GM23338 (cell line): ENCODE results near the gene XPC.
"Not testable (repeated sequence)": the region's sequence is repeated elsewhere in the genome, so short reads cannot be mapped to it uniquely, and the experiment has no call there.

Experiments used
- CREB1 ChIP-seq: fragments of 250-450 bp; sonication (Bioruptor Pico); IDR thresholded peaks from 2 replicates; pipeline ENCODE4 v1.5.0; 2020; ENCODE audit warnings: low read depth, mild to moderate bottlenecking, moderate library complexity
- EZH2 ChIP-seq: fragments of 200-600 bp; sonication (generic); IDR thresholded peaks from one replicate; pipeline ENCODE4 v1.8.0; 2017; ENCODE audit warnings: antibody characterized with exemption, mild to moderate bottlenecking, low read depth; ENCODE audit not compliant: unreplicated experiment
- EZH2phosphoT487 ChIP-seq: fragments of 200-600 bp; sonication (generic); IDR thresholded peaks from one replicate; pipeline ENCODE4 v1.8.1; 2018; ENCODE audit warnings: antibody characterized with exemption; ENCODE audit not compliant: unreplicated experiment
- JUNB ChIP-seq: IDR thresholded peaks from one replicate; pipeline ENCODE4 v1.6.1; 2016; ENCODE audit warnings: antibody characterized with exemption; ENCODE audit not compliant: unreplicated experiment
- NANOG ChIP-seq: IDR thresholded peaks from 2 replicates; pipeline ENCODE4 v1.6.1; 2016; ENCODE audit warnings: antibody characterized with exemption, borderline replicate concordance
- POLR2AphosphoS5 ChIP-seq: IDR thresholded peaks from 2 replicates; pipeline ENCODE4 v1.6.1; 2016; ENCODE audit warnings: antibody characterized with exemption, low read depth
- ZNF114 ChIP-seq: fragments of 250-450 bp; sonication (Bioruptor Pico); IDR thresholded peaks from 2 replicates; pipeline ENCODE4 v1.5.0; 2020; ENCODE audit warnings: mild to moderate bottlenecking, moderate library complexity
- ZNF331 ChIP-seq: fragments of 250-450 bp; sonication (Bioruptor Pico); IDR thresholded peaks from 2 replicates; pipeline ENCODE4 v1.5.0; 2020; ENCODE audit warnings: low read depth, mild to moderate bottlenecking, moderate library complexity
- TF ChIP-seq, protein P1 (sequence below), 2 experiments: fragments of 200-600 bp in 1 of 2; sonication (generic) in 1 of 2; conservative IDR thresholded peaks; 2 replicates each; pipeline versions ENCODE4 v1.5.1 to v1.6.1; 2016 to 2017; ENCODE audit warnings: antibody characterized with exemption in 2 of 2, low read depth in 2 of 2, mild to moderate bottlenecking in 2 of 2, moderate library complexity in 1 of 2
- TF ChIP-seq, protein P2 (sequence below): IDR thresholded peaks from one replicate; pipeline ENCODE4 v1.6.1; 2018; ENCODE audit warnings: antibody characterized with exemption; ENCODE audit not compliant: unreplicated experiment
- TF ChIP-seq, protein P3 (sequence below): fragments of 250-450 bp; sonication (Bioruptor Pico); IDR thresholded peaks from 2 replicates; pipeline ENCODE4 v1.5.0; 2020; ENCODE audit warnings: mild to moderate bottlenecking, moderate library complexity
- TF ChIP-seq, protein P4 (sequence below): IDR thresholded peaks from 2 replicates; pipeline ENCODE4 v1.6.1; 2016; ENCODE audit warnings: antibody characterized with exemption

DNA sequence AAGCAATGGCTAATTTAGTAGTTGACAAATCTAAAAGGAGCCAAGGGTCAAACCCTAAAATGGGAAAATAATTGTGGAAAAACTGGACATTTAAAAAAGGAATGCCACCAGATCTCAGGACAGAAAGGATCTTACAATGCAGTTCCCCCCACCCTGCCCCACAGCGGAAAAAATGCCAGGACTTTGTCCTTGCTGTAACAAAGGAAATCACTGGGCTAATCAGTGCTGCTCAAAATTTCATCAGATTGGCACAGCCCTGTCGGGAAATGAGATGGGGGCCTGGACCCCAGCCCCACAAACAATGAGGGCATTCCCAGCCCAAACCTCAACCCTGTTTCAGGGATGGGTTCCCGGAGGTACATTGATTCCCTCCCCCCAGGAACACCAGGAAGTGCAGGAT is 48.0 kb upstream of the XPC start:
- TF ChIP-seq, protein P1, sequence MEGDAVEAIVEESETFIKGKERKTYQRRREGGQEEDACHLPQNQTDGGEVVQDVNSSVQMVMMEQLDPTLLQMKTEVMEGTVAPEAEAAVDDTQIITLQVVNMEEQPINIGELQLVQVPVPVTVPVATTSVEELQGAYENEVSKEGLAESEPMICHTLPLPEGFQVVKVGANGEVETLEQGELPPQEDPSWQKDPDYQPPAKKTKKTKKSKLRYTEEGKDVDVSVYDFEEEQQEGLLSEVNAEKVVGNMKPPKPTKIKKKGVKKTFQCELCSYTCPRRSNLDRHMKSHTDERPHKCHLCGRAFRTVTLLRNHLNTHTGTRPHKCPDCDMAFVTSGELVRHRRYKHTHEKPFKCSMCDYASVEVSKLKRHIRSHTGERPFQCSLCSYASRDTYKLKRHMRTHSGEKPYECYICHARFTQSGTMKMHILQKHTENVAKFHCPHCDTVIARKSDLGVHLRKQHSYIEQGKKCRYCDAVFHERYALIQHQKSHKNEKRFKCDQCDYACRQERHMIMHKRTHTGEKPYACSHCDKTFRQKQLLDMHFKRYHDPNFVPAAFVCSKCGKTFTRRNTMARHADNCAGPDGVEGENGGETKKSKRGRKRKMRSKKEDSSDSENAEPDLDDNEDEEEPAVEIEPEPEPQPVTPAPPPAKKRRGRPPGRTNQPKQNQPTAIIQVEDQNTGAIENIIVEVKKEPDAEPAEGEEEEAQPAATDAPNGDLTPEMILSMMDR (conservative IDR thresholded peaks at IDR 0.05; ENCODE audit: low read depth in 2 of 2) = not testable (repeated sequence)
- TF ChIP-seq ZNF331 (CRISPR knock-in tag); EZH2; POLR2AphosphoS5; JUNB; CREB1 (CRISPR knock-in tag); EZH2phosphoT487; ZNF114 (CRISPR knock-in tag); NANOG: not testable (repeated sequence)
- TF ChIP-seq, protein P2, sequence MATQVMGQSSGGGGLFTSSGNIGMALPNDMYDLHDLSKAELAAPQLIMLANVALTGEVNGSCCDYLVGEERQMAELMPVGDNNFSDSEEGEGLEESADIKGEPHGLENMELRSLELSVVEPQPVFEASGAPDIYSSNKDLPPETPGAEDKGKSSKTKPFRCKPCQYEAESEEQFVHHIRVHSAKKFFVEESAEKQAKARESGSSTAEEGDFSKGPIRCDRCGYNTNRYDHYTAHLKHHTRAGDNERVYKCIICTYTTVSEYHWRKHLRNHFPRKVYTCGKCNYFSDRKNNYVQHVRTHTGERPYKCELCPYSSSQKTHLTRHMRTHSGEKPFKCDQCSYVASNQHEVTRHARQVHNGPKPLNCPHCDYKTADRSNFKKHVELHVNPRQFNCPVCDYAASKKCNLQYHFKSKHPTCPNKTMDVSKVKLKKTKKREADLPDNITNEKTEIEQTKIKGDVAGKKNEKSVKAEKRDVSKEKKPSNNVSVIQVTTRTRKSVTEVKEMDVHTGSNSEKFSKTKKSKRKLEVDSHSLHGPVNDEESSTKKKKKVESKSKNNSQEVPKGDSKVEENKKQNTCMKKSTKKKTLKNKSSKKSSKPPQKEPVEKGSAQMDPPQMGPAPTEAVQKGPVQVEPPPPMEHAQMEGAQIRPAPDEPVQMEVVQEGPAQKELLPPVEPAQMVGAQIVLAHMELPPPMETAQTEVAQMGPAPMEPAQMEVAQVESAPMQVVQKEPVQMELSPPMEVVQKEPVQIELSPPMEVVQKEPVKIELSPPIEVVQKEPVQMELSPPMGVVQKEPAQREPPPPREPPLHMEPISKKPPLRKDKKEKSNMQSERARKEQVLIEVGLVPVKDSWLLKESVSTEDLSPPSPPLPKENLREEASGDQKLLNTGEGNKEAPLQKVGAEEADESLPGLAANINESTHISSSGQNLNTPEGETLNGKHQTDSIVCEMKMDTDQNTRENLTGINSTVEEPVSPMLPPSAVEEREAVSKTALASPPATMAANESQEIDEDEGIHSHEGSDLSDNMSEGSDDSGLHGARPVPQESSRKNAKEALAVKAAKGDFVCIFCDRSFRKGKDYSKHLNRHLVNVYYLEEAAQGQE = not testable (repeated sequence)
- TF ChIP-seq, protein P3, sequence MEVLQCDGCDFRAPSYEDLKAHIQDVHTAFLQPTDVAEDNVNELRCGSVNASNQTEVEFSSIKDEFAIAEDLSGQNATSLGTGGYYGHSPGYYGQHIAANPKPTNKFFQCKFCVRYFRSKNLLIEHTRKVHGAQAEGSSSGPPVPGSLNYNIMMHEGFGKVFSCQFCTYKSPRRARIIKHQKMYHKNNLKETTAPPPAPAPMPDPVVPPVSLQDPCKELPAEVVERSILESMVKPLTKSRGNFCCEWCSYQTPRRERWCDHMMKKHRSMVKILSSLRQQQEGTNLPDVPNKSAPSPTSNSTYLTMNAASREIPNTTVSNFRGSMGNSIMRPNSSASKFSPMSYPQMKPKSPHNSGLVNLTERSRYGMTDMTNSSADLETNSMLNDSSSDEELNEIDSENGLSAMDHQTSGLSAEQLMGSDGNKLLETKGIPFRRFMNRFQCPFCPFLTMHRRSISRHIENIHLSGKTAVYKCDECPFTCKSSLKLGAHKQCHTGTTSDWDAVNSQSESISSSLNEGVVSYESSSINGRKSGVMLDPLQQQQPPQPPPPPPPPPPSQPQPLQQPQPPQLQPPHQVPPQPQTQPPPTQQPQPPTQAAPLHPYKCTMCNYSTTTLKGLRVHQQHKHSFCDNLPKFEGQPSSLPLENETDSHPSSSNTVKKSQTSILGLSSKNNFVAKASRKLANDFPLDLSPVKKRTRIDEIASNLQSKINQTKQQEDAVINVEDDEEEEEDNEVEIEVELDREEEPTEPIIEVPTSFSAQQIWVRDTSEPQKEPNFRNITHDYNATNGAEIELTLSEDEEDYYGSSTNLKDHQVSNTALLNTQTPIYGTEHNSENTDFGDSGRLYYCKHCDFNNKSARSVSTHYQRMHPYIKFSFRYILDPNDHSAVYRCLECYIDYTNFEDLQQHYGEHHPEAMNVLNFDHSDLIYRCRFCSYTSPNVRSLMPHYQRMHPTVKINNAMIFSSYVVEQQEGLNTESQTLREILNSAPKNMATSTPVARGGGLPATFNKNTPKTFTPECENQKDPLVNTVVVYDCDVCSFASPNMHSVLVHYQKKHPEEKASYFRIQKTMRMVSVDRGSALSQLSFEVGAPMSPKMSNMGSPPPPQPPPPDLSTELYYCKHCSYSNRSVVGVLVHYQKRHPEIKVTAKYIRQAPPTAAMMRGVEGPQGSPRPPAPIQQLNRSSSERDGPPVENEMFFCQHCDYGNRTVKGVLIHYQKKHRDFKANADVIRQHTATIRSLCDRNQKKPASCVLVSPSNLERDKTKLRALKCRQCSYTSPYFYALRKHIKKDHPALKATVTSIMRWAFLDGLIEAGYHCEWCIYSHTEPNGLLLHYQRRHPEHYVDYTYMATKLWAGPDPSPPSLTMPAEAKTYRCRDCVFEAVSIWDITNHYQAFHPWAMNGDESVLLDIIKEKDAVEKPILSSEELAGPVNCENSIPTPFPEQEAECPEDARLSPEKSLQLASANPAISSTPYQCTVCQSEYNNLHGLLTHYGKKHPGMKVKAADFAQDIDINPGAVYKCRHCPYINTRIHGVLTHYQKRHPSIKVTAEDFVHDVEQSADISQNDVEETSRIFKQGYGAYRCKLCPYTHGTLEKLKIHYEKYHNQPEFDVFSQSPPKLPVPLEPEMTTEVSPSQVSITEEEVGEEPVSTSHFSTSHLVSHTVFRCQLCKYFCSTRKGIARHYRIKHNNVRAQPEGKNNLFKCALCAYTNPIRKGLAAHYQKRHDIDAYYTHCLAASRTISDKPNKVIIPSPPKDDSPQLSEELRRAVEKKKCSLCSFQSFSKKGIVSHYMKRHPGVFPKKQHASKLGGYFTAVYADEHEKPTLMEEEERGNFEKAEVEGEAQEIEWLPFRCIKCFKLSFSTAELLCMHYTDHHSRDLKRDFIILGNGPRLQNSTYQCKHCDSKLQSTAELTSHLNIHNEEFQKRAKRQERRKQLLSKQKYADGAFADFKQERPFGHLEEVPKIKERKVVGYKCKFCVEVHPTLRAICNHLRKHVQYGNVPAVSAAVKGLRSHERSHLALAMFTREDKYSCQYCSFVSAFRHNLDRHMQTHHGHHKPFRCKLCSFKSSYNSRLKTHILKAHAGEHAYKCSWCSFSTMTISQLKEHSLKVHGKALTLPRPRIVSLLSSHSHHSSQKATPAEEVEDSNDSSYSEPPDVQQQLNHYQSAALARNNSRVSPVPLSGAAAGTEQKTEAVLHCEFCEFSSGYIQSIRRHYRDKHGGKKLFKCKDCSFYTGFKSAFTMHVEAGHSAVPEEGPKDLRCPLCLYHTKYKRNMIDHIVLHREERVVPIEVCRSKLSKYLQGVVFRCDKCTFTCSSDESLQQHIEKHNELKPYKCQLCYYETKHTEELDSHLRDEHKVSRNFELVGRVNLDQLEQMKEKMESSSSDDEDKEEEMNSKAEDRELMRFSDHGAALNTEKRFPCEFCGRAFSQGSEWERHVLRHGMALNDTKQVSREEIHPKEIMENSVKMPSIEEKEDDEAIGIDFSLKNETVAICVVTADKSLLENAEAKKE (CRISPR knock-in tag) = not testable (repeated sequence)
- TF ChIP-seq, protein P4, sequence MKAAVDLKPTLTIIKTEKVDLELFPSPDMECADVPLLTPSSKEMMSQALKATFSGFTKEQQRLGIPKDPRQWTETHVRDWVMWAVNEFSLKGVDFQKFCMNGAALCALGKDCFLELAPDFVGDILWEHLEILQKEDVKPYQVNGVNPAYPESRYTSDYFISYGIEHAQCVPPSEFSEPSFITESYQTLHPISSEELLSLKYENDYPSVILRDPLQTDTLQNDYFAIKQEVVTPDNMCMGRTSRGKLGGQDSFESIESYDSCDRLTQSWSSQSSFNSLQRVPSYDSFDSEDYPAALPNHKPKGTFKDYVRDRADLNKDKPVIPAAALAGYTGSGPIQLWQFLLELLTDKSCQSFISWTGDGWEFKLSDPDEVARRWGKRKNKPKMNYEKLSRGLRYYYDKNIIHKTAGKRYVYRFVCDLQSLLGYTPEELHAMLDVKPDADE = not testable (repeated sequence)
